Measurements from ENCODE around the gene EIF4G3. TPM values are rescaled to one million over a fixed set of nuclear protein-coding genes. Genes with fewer than 3 reads are reported as not detected.
A peak's percentile ranks its signal among the peaks of the same experiment; 100 is the strongest.

The EIF4G3 gene
- total RNA-seq, 1 experiment from 2014 or later, result 87.6 TPM

GRCh38 chr1:21090463-21090862, 86.2 kb downstream of the EIF4G3 start:
- intact Hi-C loops (cut with micrococcal nuclease), result no loop called here
- Mint-ChIP-seq H3K4me1 (ENCODE audit: insufficient read depth, unreplicated experiment) (peaks cover 28% of the 10 kb centered on the region), H3K27ac (ENCODE audit: low read depth, unreplicated experiment) (peak overlapping the region; percentile 92), H3K36me3 (ENCODE audit: insufficient read depth, unreplicated experiment) (peaks cover 57% of the 10 kb centered on the region), H3K9me3 (ENCODE audit: unreplicated experiment) (no peaks in the 10 kb centered on the region), H3K4me3 (ENCODE audit: unreplicated experiment) (peak overlapping the region; percentile 53), H3K27me3 (ENCODE audit: insufficient read depth, unreplicated experiment) (no peaks in the 10 kb centered on the region)
- ChIA-PET POLR2A (interaction anchor here (0.9 to 1.7 kb wide), 8 partner anchors 12 to 306 kb away, joined by 3 to 8 read pairs (median 4); no protein-coding TSS in a partner anchor), CTCF (interaction anchor here (1.1 kb wide), 1 partner anchor 22 kb away, joined by 3 read pairs; no protein-coding TSS in a partner anchor)
- no peak for DNase-seq (ENCODE audit: unreplicated experiment)
- no peak for TF ChIP-seq CTCF (IDR thresholded peaks at IDR 0.05; ENCODE audit: unreplicated experiment)
- no TSS peak for BruUV-seq (replicated peaks)

GRCh38 chr1:21089731-21090130, 87.0 kb downstream of the EIF4G3 start:
- H3K9me3 Mint-ChIP-seq (ENCODE audit: unreplicated experiment), result no peaks in the 10 kb centered on the region
- no TSS peak for BruUV-seq (replicated peaks)
- POLR2A ChIA-PET, result interaction anchor here (0.6 kb wide), 3 partner anchors 13 to 62 kb away, joined by 3 to 4 read pairs (median 3); no protein-coding TSS in a partner anchor
- H3K27me3 Mint-ChIP-seq (ENCODE audit: insufficient read depth, unreplicated experiment), result no peaks in the 10 kb centered on the region
- H3K4me1 Mint-ChIP-seq (ENCODE audit: insufficient read depth, unreplicated experiment), result peaks cover 28% of the 10 kb centered on the region
- CTCF ChIA-PET, result interaction anchor here (0.8 kb wide), 1 partner anchor 17 kb away, joined by 3 read pairs; no protein-coding TSS in a partner anchor
- no peak for TF ChIP-seq CTCF (IDR thresholded peaks at IDR 0.05; ENCODE audit: unreplicated experiment)
- H3K36me3 Mint-ChIP-seq (ENCODE audit: insufficient read depth, unreplicated experiment), result peaks cover 53% of the 10 kb centered on the region
- DNase-seq (ENCODE audit: unreplicated experiment), result no peak
- intact Hi-C loops (cut with micrococcal nuclease), result no loop called here
- peak overlapping the region; percentile 92 for H3K27ac Mint-ChIP-seq (ENCODE audit: low read depth, unreplicated experiment)
- no peak overlapping the region for H3K4me3 Mint-ChIP-seq (ENCODE audit: unreplicated experiment)

- Mint-ChIP-seq H3K4me3 (ENCODE audit: unreplicated experiment) (no peak overlapping the region), H3K36me3 (ENCODE audit: insufficient read depth, unreplicated experiment) (peaks cover 55% of the 10 kb centered on the region), H3K27ac (ENCODE audit: low read depth, unreplicated experiment) (peak overlapping the region; percentile 92), H3K9me3 (ENCODE audit: unreplicated experiment) (no peaks in the 10 kb centered on the region), H3K27me3 (ENCODE audit: insufficient read depth, unreplicated experiment) (no peaks in the 10 kb centered on the region), H3K4me1 (ENCODE audit: insufficient read depth, unreplicated experiment) (peaks cover 32% of the 10 kb centered on the region)
- ChIA-PET CTCF (interaction anchor here (0.8 kb wide), 1 partner anchor 17 kb away, joined by 3 read pairs; no protein-coding TSS in a partner anchor), POLR2A (interaction anchor here (0.6 kb wide), 2 partner anchors 15 to 62 kb away, joined by 3 to 4 read pairs; no protein-coding TSS in a partner anchor)
- intact Hi-C loops (cut with micrococcal nuclease), result no loop called here
- BruUV-seq (replicated peaks), result no TSS peak
- no peak for TF ChIP-seq CTCF (IDR thresholded peaks at IDR 0.05; ENCODE audit: unreplicated experiment)
- DNase-seq (ENCODE audit: unreplicated experiment), result no peak
These were observed 87.4 kb downstream of the EIF4G3 start for GRCh38 chr1:21089299-21089698.

- Mint-ChIP-seq H3K4me1 (ENCODE audit: insufficient read depth, unreplicated experiment) (peaks cover 18% of the 10 kb centered on the region), H3K27me3 (ENCODE audit: insufficient read depth, unreplicated experiment) (no peaks in the 10 kb centered on the region), H3K27ac (ENCODE audit: low read depth, unreplicated experiment) (peak overlapping the region; percentile 40), H3K36me3 (ENCODE audit: insufficient read depth, unreplicated experiment) (peaks cover 61% of the 10 kb centered on the region), H3K4me3 (ENCODE audit: unreplicated experiment) (no peak overlapping the region), H3K9me3 (ENCODE audit: unreplicated experiment) (no peaks in the 10 kb centered on the region)
- no TSS peak for BruUV-seq (replicated peaks)
- ChIA-PET CTCF (interaction anchor here (0.6 kb wide), 1 partner anchor 283 kb away, joined by 3 read pairs; no protein-coding TSS in a partner anchor), POLR2A (interaction anchor here (0.6 to 1.1 kb wide), 3 partner anchors 8 to 298 kb away, joined by 3 to 6 read pairs (median 3); no protein-coding TSS in a partner anchor)
- intact Hi-C loops (cut with micrococcal nuclease), result no loop called here
- no peak for DNase-seq (ENCODE audit: unreplicated experiment)
- TF ChIP-seq CTCF (IDR thresholded peaks at IDR 0.05; ENCODE audit: unreplicated experiment), result no peak
These were observed 92.4 kb downstream of the EIF4G3 start for GRCh38 chr1:21084111-21084810.

All from MCF 10A (cell line).